HG02623 (cell line): ENCODE results near the gene ZFAND6.

Experiments
- ATAC-seq: cut with Tn5 transposase; IDR thresholded peaks from one replicate; pipeline ENCODE4 v1.9.1; 2021; ENCODE audit warnings: moderate library complexity; ENCODE audit not compliant: unreplicated experiment

The ZFAND6 gene

DNA sequence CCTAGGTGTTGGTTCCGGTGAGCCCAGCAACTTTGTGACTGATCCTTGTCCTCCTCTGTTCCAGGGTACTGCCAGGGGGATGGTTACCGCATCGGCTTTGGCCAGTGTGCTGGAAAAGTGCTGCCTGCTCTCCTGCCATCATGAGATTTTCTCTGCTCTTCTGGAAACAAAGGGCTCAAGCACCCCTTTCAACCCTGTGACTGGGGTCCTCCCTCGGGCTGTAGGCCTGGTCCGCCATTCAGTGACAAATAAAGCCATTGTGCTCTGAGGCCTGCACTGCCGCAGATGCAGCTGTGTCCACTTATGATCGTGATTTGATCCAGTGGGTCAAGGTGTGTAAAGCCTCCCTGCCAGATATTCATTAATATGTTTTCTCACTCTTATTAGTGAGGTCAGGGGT is 126.6 kb downstream of the ZFAND6 start:
- ATAC-seq, result no peak

GRCh38 chr15:80186597-80186996 is 127.1 kb downstream of the ZFAND6 start:
- no peak for ATAC-seq
